ENCODE measurements around the gene OSBPL3.
A peak's percentile ranks its signal among the peaks of the same experiment; 100 is the strongest.

Gene OSBPL3

GRCh38 chr7:24784277-24784676 lies 195.7 kb downstream of the OSBPL3 start:
- DNase-seq, result no peak

- DNase-seq, result no peak
Measured at GRCh38 chr7:24783698-24784097, 196.3 kb downstream of the OSBPL3 start.

- no peak for DNase-seq
Measured at GRCh38 chr7:24781106-24781505, 198.9 kb downstream of the OSBPL3 start.

- no peak for DNase-seq
Measured at GRCh38 chr7:24779283-24779655, 200.7 kb downstream of the OSBPL3 start.

GRCh38 chr7:24778543-24779282 lies 201.3 kb downstream of the OSBPL3 start:
- no peak for DNase-seq

DNA sequence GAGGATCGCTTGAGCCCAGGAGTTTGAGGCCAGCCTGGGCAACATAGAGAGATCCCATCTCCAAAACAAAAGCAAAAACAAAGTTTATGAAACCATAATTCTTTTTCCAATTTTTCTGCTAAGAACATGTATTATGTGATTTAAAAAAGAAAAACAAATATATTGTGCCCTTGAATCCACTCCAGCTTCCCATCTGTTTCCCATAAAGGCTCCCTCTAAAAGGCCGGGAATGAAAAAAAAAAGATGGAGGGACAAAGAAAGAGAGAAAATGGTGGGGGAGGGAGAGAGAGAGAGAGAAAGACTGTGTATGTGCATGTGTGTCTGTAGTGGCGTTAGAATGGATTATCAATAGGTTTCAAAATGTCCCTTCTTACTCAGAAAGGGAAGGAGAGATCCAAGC lies 202.2 kb downstream of the OSBPL3 start:
- DNase-seq, result no peak

DNA sequence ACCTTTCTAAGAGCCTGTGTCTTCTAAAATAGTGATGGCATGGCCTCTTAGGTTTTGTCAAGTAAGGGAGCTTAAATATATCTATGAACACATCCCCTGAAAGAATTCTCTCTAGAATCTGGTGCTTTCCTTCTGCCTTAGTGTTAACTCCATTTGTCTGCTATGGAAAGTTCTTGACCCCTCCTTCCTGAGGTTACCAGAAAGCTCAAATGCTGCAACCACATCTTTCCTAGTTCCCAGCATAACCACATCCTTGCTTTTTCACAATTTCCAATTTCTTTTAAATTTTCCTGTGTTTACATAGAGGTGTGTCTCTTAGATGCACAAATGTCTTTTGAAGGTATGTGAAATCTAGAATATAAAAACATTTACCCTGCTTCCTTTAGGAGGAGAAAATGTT lies 206.3 kb downstream of the OSBPL3 start:
- no peak for DNase-seq

GRCh38 chr7:24769851-24770250 lies 210.1 kb downstream of the OSBPL3 start:
- no peak for DNase-seq

DNA sequence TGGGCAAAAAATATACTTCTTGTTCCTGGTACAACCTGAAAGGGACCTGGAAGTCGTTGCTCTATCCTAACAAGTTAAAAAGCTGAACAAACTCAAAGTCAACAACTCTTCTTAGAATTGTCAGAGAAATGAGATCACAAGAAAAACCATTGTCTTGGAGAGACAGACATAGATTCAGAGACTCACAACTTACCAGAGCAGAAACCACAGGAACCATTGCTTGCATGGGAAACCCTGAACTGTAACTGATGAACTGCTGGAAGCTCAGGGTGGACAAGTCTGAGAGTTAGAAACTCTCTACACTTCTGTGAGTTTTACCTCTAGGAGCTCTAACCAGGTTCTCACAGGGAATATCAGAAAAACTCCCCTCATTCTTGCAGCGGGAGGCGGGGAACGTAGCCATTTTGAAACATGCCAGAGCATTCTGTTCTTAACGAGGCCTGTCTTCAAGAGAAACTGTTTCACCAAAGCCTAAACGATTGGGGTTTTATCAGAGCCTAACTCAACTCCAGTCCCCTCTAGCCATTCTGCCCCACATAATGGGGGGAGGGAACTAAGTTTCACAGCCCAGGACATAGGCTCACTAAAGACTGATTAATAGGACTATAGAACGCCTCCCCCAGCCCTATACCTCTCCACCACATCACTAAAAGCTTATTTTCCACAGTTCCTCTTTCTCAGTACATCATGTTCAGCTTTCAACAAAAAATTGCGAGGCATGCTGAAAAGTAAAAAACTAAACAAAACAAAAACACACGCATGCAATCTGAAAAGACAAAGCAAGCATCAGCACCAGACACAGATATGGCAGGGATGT lies 210.8 kb downstream of the OSBPL3 start:
- no peak for DNase-seq

GRCh38 chr7:24767878-24768569 lies 212.0 kb downstream of the OSBPL3 start:
- DNase-seq, result no peak

DNA sequence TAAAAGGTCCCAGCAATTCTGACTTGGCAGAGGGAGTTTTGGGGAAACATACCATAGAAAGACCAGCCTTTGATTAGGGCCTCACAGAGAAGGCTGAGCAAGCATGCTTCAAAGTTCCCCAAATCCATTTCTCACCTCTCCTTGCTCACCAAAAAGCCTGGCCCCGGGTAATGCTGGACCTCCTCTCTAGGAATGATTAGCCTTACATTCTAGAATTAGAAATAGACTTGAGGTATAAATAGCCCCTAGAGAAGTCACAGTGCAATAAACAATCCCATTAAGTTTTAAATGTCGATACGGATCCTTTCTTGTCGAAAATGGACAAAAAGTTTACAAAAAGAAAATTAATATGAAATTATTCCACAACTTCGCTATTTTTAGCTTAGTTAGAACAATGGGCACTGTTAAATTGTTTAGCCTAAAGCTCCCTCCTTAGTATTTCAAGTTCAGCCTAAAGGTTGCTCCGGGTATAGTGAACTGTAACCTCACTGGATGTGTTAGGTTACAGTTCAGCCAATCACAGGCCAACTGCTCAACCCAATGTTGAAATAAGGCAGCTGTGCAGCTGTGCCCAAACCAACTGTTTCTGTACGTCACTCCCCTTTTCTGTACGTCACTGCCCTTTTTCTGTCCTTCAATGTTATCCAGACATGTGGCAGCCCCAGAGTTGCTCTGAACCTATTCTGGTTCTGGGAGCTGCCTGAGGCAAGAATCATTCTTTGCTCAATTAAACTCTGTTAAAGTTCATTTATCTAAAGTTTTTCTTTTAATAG lies 214.8 kb downstream of the OSBPL3 start:
- no peak for DNase-seq

- no peak for DNase-seq
Measured at GRCh38 chr7:24764011-24764410, 216.0 kb downstream of the OSBPL3 start.

DNA sequence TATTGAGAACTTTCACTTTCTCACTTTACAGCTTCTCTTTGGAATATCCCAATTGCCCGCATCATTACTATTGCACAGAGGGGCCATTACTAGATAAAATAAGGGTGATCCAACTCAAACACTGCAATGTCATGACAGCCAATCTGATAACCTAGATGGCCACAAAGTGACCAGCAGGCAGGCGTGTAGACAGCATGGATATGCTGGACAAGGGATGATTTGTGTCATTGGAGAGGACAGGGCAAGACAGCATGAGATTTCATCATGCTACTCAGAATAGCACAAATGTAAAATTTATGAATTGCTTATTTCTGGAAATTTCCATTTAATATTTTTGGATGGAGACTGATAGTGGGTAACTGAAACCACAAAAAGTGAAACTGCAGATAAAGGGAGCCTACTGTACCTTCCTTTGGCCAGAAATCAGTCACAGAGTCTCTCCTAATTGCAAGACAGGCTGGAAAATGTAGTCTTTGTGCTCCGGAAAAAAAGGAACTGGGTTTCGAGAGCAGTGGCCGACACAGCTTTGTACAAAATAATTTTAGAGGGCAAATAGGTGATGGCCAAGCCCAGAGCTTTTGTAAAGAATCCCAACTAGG lies 216.6 kb downstream of the OSBPL3 start:
- no peak for DNase-seq

DNA sequence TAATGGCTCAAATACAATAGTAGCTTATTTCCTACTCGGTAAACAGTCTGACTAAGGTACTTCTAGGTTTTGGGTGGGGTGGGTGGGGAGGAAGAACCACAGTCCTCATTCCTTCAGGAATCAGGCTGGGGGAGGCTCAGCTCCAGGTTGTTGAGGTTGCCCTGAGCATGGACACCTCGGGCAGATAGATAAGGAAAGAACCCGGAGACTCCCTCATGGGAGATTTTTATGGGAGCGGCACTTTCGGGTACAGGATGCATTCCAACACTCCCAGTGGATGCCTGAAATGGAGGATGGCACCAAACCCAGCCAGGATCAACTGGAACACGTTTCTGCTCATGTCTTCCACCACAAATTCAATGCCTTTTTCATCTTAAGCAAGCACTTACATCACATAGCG lies 217.2 kb downstream of the OSBPL3 start:
- no peak for DNase-seq

GRCh38 chr7:24760968-24761367 lies 219.0 kb downstream of the OSBPL3 start:
- DNase-seq, result no peak

DNA sequence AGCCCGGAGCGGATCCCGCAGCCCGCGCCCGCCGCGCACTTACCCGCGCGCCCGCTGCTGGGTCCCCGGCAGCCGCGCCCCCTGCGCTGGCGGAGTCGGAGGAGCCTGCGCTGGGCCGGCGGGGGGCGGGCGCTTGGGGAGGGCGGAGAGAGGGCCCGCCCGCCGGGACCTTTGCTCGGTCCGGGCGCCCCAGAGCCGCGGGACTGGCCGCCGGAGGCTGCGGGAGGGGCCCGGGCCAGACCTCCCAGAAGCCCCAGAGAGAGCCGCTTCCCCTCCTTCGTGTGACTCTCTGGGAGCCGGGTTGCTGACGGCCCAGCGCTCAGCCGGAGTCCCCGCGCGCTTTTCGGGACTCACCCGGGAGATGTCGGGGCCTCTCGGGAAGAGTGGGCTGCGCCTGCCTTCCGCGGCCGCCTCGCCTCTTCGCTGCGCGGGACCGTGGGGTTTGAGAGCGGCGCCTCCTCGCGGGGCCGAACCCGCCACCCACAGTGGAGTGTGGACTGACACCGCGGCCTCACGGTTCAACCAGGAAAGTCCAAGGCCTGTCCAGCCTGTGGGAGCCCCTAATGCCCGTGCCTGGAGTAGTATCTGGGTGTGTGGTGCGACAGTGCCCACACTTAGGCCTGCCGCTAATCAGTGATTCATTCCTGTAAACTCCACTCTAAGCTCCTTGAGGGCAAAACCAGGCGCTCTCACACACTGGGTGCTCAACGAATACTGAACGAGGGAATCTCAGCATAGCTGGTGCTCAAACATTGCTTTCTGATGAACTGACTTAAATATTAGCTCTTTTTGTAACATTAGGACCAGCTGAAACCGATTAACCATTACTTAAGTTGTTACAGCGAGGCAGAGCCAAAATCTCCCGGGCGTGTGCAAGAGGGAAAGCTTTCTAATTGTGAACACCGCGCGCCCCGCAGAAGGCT lies 222.4 kb downstream of the OSBPL3 start, which contains the start of gene GSDME:
Gene GSDME, minus strand, starts transcription at position 112 of the 923 bp plus-strand sequence. CDS start 7,690 bp downstream, outside the sequence.
- DNase-seq, result peak; percentile 59

- peak; percentile 50 for DNase-seq
Measured at GRCh38 chr7:24756545-24757352, 223.2 kb downstream of the OSBPL3 start.

DNA sequence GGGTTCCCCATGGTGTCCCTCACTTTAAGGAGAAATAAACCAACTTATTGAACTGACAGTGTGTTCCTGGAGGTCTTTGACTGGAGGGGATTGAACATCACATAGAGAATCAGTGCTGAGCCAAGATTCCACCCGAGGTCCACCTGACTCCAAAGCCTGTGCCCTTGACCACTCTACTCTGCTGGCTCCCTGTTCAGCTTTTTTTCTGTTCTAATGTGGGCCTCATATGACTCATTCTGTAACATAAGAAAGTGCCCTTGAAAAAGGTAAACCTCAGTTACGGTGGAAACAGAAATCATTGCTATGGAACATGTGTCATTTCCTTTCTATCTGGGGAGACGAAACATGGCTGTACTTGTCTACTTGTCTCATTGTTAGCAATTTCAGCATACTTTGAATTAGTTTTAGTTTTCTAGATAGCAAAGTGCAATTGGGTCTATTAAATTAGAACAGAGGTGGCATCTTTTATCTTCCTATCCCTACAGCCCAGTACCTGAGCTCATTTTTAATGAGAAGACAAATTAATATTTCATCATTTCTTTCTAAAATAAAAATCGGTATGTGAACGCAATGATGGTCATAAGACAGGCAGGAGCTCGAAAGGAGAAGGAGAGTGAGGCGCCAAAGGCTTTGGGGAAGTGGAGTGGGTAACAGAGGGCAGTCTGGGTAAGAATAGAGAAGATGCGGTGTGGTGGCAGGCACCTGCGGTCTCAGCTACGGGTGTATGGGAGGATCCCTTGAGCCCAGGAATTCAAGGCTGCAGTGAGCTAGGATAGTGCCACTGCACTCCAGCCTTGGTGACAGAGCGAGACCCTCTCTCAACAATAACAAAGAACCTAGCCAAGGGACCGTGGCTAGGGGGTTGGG lies 224.2 kb downstream of the OSBPL3 start:
- DNase-seq, result peak; percentile 32

GRCh38 chr7:24754906-24755506 lies 225.0 kb downstream of the OSBPL3 start:
- no peak for DNase-seq

Data from stimulated activated CD8-positive, alpha-beta memory T cell treated with anti-CD3 and anti-CD28 coated beads, Interleukin-4, amount 100 ng/mL, for 48 hours (primary cell).